GM18868 (cell line): Measurements from ENCODE around the gene NTSR1.

Experiments used
- ATAC-seq: cut with Tn5 transposase; IDR thresholded peaks from one replicate; pipeline ENCODE4 v1.9.1; 2021; ENCODE audit warnings: mild to moderate bottlenecking, moderate library complexity; ENCODE audit not compliant: unreplicated experiment

NTSR1 gene

GRCh38 chr20:62797671-62798532 lies 89.3 kb downstream of the NTSR1 start:
- ATAC-seq: no peak

- no peak for ATAC-seq
Observed at GRCh38 chr20:62799036-62799435, 90.4 kb downstream of the NTSR1 start.

GRCh38 chr20:62799459-62799858 lies 90.8 kb downstream of the NTSR1 start:
- no peak for ATAC-seq

GRCh38 chr20:62799873-62800272 lies 91.2 kb downstream of the NTSR1 start:
- no peak for ATAC-seq

- ATAC-seq: no peak
Observed at GRCh38 chr20:62800314-62801259, 92.0 kb downstream of the NTSR1 start.

- ATAC-seq: no peak
Observed at GRCh38 chr20:62801284-62802010, 92.8 kb downstream of the NTSR1 start.

GRCh38 chr20:62802026-62802712 lies 93.5 kb downstream of the NTSR1 start:
- ATAC-seq: no peak

- ATAC-seq: no peak
Observed at GRCh38 chr20:62804021-62804626, 95.5 kb downstream of the NTSR1 start.

GRCh38 chr20:62804627-62805154 lies 96.1 kb downstream of the NTSR1 start, which contains the start of gene OGFR:
OGFR (plus strand) TSS chr20:62804835; CDS start chr20:62804860, 25 bp downstream.
- ATAC-seq: no peak

GRCh38 chr20:62805155-62805710 lies 96.6 kb downstream of the NTSR1 start:
- ATAC-seq: no peak

GRCh38 chr20:62805711-62806382 lies 97.2 kb downstream of the NTSR1 start:
- ATAC-seq: no peak

GRCh38 chr20:62806383-62807050 lies 97.9 kb downstream of the NTSR1 start:
- ATAC-seq: no peak

GRCh38 chr20:62807444-62808210 lies 99.0 kb downstream of the NTSR1 start:
- no peak for ATAC-seq

GRCh38 chr20:62808211-62808865 lies 99.7 kb downstream of the NTSR1 start:
- ATAC-seq: no peak

GRCh38 chr20:62809530-62810428 lies 101.1 kb downstream of the NTSR1 start:
- ATAC-seq: no peak

GRCh38 chr20:62811320-62811719 lies 102.7 kb downstream of the NTSR1 start:
- ATAC-seq: no peak
